GM18526 (cell line): Measurements from ENCODE around the gene NCF2.

Experiments
- POLR2A ChIP-seq: IDR thresholded peaks from 3 replicates; pipeline ENCODE4 v1.6.1; 2011; ENCODE audit not compliant: insufficient read length; ENCODE audit errors: extremely low read depth

NCF2 gene

GRCh38 chr1:183619781-183620180 is 29.5 kb upstream of the NCF2 start:
- TF ChIP-seq POLR2A = no peak

GRCh38 chr1:183612407-183612806 is 22.1 kb upstream of the NCF2 start:
- no peak for TF ChIP-seq POLR2A

- no peak for TF ChIP-seq POLR2A
These were observed 20.8 kb upstream of the NCF2 start for GRCh38 chr1:183611021-183611420.

GRCh38 chr1:183609759-183610452 is 19.6 kb upstream of the NCF2 start:
- no peak for TF ChIP-seq POLR2A

GRCh38 chr1:183609313-183609712 is 19.1 kb upstream of the NCF2 start:
- TF ChIP-seq POLR2A = no peak

- no peak for TF ChIP-seq POLR2A
These were observed 17.2 kb upstream of the NCF2 start for GRCh38 chr1:183607322-183607980.

- no peak for TF ChIP-seq POLR2A
These were observed 15.6 kb upstream of the NCF2 start for GRCh38 chr1:183605904-183606303.

- TF ChIP-seq POLR2A = no peak
These were observed 14.6 kb upstream of the NCF2 start for GRCh38 chr1:183604815-183605214.

GRCh38 chr1:183604038-183604808 is 14.0 kb upstream of the NCF2 start:
- TF ChIP-seq POLR2A = no peak

GRCh38 chr1:183602510-183602909 is 12.3 kb upstream of the NCF2 start:
- no peak for TF ChIP-seq POLR2A

GRCh38 chr1:183600634-183601033 is 10.4 kb upstream of the NCF2 start:
- TF ChIP-seq POLR2A = no peak

- no peak for TF ChIP-seq POLR2A
These were observed 9.9 kb upstream of the NCF2 start for GRCh38 chr1:183600136-183600535.

GRCh38 chr1:183598386-183598785 is 8.1 kb upstream of the NCF2 start:
- TF ChIP-seq POLR2A = no peak

- no peak for TF ChIP-seq POLR2A
These were observed 7.5 kb upstream of the NCF2 start for GRCh38 chr1:183597656-183598347.

GRCh38 chr1:183596500-183596899 is 6.2 kb upstream of the NCF2 start:
- TF ChIP-seq POLR2A = no peak

GRCh38 chr1:183595537-183595936 is 5.3 kb upstream of the NCF2 start:
- no peak for TF ChIP-seq POLR2A

- TF ChIP-seq POLR2A = no peak
These were observed 3.1 kb upstream of the NCF2 start for GRCh38 chr1:183593356-183593755.
